Neural crest cell (in vitro differentiated cells): Measurements from ENCODE around the gene EVC. TPM values are rescaled to one million over a fixed set of nuclear protein-coding genes. Genes with fewer than 3 reads are reported as not detected.

ENCODE experiments used
- DNase-seq: peaks from one replicate; pipeline ENCODE4 v3.0.0; 2021; ENCODE audit warnings: low read depth, mixed read lengths, low spot score
- H3K27ac Mint-ChIP-seq: one replicate; pipeline ENCODE4 v1.8.0; 2021; ENCODE audit warnings: mild to moderate bottlenecking, mixed read lengths; ENCODE audit not compliant: unreplicated experiment
- H3K27me3 Mint-ChIP-seq: 2 replicates; pipeline ENCODE4 v1.8.0; 2021; ENCODE audit warnings: low read depth, mild to moderate bottlenecking, mixed read lengths
- H3K36me3 Mint-ChIP-seq: 2 replicates; pipeline ENCODE4 v1.8.0; 2021; ENCODE audit warnings: low read depth, mild to moderate bottlenecking, mixed read lengths
- H3K4me1 Mint-ChIP-seq: 2 replicates; pipeline ENCODE4 v1.8.0; 2021; ENCODE audit warnings: mixed read lengths
- H3K4me3 Mint-ChIP-seq: one replicate; pipeline ENCODE4 v1.8.0; 2021; ENCODE audit warnings: mild to moderate bottlenecking, mixed read lengths
- H3K9me3 Mint-ChIP-seq: 2 replicates; pipeline ENCODE4 v1.8.0; 2021; ENCODE audit warnings: mixed read lengths
- total RNA-seq: library from RNA; stranded (reverse); gene quantifications from 2 replicates; pipeline ENCODE4 v1.2.1, GENCODE V29; 2021
- TF ChIP-seq, protein P1 (sequence below): fragments of 200-600 bp; sonication (generic); conservative IDR thresholded peaks from 2 replicates; pipeline ENCODE4 v1.5.0; 2021; ENCODE audit warnings: antibody characterized with exemption, mild to moderate bottlenecking

EVC gene
- total RNA-seq, 1 donor from 2014 or later = 24.4 TPM

GRCh38 chr4:5717449-5718158, 6.6 kb downstream of the EVC start:
- Mint-ChIP-seq H3K36me3 (peaks cover 31% of the 10 kb centered on the region), H3K4me3 (no peak overlapping the region), H3K27ac (no peak overlapping the region), H3K4me1 (peaks cover 24% of the 10 kb centered on the region), H3K27me3 (no peaks in the 10 kb centered on the region), H3K9me3 (peaks cover 4% of the 10 kb centered on the region)
- TF ChIP-seq, protein P1, sequence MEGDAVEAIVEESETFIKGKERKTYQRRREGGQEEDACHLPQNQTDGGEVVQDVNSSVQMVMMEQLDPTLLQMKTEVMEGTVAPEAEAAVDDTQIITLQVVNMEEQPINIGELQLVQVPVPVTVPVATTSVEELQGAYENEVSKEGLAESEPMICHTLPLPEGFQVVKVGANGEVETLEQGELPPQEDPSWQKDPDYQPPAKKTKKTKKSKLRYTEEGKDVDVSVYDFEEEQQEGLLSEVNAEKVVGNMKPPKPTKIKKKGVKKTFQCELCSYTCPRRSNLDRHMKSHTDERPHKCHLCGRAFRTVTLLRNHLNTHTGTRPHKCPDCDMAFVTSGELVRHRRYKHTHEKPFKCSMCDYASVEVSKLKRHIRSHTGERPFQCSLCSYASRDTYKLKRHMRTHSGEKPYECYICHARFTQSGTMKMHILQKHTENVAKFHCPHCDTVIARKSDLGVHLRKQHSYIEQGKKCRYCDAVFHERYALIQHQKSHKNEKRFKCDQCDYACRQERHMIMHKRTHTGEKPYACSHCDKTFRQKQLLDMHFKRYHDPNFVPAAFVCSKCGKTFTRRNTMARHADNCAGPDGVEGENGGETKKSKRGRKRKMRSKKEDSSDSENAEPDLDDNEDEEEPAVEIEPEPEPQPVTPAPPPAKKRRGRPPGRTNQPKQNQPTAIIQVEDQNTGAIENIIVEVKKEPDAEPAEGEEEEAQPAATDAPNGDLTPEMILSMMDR = no peak
- DNase-seq = no peak

DNA sequence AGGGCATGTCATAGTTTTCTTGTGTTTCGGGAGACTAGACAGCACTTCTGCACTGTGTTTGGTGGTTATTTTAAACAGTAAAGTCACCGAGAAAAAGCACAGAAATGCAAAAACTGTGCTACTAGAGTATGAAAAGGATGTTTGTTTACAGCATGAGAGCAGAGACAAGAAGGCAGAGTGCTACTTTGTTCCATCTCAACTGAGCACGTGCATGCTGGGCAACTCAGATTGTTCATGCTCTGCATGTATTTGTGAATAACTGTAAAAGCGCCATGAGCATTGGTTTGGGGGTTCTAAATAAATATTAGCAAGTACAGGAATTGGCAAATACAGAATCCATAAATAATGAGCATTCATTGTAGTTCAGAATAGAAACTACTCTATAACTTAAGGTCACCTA, 7.4 kb downstream of the EVC start:
- H3K27ac Mint-ChIP-seq = no peak overlapping the region

DNA sequence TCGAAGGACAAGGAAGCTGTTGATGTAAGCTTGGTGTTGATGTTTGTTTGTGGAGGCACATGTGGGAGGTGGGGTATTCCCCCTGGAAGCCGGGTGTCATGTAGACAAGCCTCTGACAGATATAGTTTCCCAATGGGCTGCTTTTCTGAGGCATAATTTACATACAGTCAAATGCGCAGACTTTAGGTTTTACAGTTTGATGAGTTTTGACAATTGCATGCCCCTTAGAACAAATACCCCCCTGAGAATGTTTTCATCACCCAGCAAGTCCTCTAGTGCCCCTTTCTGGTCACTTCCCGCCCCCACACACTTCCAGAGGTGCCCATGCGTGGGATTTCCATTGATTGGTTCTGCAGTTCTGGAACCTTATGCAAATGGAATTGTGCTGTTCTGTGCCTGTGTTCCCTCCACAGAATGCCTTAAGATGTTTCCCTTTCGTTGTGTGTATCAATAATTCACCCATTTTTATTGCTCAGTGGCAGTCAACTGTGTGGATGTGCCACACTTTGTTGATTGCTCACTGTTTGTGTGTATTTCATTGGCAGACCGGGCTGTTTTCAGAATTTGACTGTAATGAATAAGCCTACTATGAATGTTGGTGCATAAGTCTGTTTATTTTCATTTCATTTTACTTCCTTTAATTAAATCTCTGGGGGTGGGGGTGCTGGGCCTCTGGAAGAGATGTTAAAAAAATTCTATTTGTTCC, 8.5 kb downstream of the EVC start:
- H3K36me3 Mint-ChIP-seq = peaks cover 35% of the 10 kb centered on the region
- no peak overlapping the region for H3K27ac Mint-ChIP-seq
- H3K4me1 Mint-ChIP-seq = peaks cover 18% of the 10 kb centered on the region

More for the DNA sequence above, 7.4 kb downstream of the EVC start:
- Mint-ChIP-seq H3K36me3 (peaks cover 29% of the 10 kb centered on the region), H3K9me3 (peaks cover 4% of the 10 kb centered on the region), H3K4me3 (no peak overlapping the region), H3K27me3 (no peaks in the 10 kb centered on the region), H3K4me1 (peaks cover 21% of the 10 kb centered on the region)
- TF ChIP-seq, protein P1 = no peak
- DNase-seq = no peak

DNA sequence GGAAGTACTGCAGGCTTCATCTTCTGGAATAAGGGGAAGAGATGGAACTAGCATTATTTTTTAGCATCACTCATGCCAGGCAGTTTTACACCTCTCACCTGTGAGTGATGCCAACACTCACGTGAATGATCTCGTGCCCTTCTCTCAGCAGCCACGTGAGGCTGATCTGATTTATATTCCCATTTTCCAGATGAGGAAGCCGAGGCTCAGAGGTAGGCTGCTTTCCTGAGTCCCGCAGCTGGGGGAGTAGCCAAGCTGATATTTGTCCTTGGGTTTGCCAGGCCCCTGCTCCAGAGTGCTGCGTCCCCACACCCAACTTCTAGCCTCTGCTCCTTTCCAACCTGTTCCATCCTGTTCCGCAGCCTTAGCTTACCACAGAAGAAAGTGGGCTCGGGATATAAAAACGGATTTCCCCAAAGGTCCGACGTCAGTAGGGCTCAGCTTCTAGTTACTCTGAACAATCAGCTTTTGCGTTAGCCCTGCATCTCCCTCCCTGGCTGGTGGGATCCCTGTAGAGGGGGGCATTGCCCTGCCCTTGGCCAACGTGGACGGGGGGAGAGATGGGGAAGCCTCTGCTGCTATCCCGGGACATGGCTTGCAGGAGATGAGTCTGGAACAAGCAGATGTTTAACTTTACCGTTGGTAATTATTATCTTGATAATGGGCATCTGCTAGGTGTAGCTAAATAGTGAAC, 9.3 kb downstream of the EVC start:
- H3K27ac Mint-ChIP-seq = no peak overlapping the region
- H3K27me3 Mint-ChIP-seq = no peaks in the 10 kb centered on the region
- DNase-seq = no peak
- TF ChIP-seq, protein P1 = no peak
- peaks cover 36% of the 10 kb centered on the region for H3K36me3 Mint-ChIP-seq
- peaks cover 18% of the 10 kb centered on the region for H3K4me1 Mint-ChIP-seq
- no peak overlapping the region for H3K4me3 Mint-ChIP-seq
- peaks cover 2% of the 10 kb centered on the region for H3K9me3 Mint-ChIP-seq

More for the DNA sequence above, 8.5 kb downstream of the EVC start:
- Mint-ChIP-seq H3K9me3 (peaks cover 4% of the 10 kb centered on the region), H3K27me3 (no peaks in the 10 kb centered on the region), H3K4me3 (no peak overlapping the region)
- TF ChIP-seq, protein P1 = no peak
- no peak for DNase-seq

- DNase-seq = no peak
- H3K36me3 Mint-ChIP-seq = peaks cover 41% of the 10 kb centered on the region
- peaks cover 18% of the 10 kb centered on the region for H3K4me1 Mint-ChIP-seq
- H3K27ac Mint-ChIP-seq = no peak overlapping the region
- H3K9me3 Mint-ChIP-seq = peaks cover 2% of the 10 kb centered on the region
- TF ChIP-seq, protein P1 = no peak
- H3K4me3 Mint-ChIP-seq = no peak overlapping the region
- H3K27me3 Mint-ChIP-seq = no peaks in the 10 kb centered on the region
Measured at GRCh38 chr4:5720980-5721379, 10.0 kb downstream of the EVC start.
